ENCODE data around the gene ZNF586. TPM values are rescaled to one million over a fixed set of nuclear protein-coding genes. Genes with fewer than 3 reads are reported as not detected.
"Not testable (repeated sequence)": the region's sequence is repeated elsewhere in the genome, so short reads cannot be mapped to it uniquely, and the experiment has no call there.

ZNF586 gene
- total RNA-seq, 1 donor from 2014 or later = 13.6 TPM

GRCh38 chr19:57803594-57804325 lies 34.3 kb downstream of the ZNF586 start:
- no peaks in the 10 kb centered on the region for H3K27me3 Mint-ChIP-seq (ENCODE audit: insufficient read depth)

GRCh38 chr19:57807541-57807940 lies 38.1 kb downstream of the ZNF586 start:
- H3K36me3 Mint-ChIP-seq (ENCODE audit: low read depth) = peaks cover 54% of the 10 kb centered on the region
- no peak overlapping the region for H3K27ac Mint-ChIP-seq
- no peak for DNase-seq (ENCODE audit: low spot score)
- H3K27me3 Mint-ChIP-seq (ENCODE audit: insufficient read depth) = no peaks in the 10 kb centered on the region
- H3K4me1 Mint-ChIP-seq (ENCODE audit: low read depth) = peaks cover 23% of the 10 kb centered on the region
- no peak overlapping the region for H3K4me3 Mint-ChIP-seq
- intact Hi-C loops (cut with micrococcal nuclease) = no loop called here
- H3K9me3 Mint-ChIP-seq = peaks cover 4% of the 10 kb centered on the region

More at GRCh38 chr19:57803594-57804325, 34.3 kb downstream of the ZNF586 start:
- Mint-ChIP-seq H3K9me3 (peaks cover 13% of the 10 kb centered on the region), H3K27ac (peak overlapping the region; percentile 52), H3K36me3 (ENCODE audit: low read depth) (peaks cover 46% of the 10 kb centered on the region), H3K4me3 (peak overlapping the region; percentile 76), H3K4me1 (ENCODE audit: low read depth) (peaks cover 23% of the 10 kb centered on the region)
- intact Hi-C loops (cut with micrococcal nuclease) = no loop called here
- DNase-seq (ENCODE audit: low spot score) = no peak

GRCh38 chr19:57810410-57811295 lies 41.2 kb downstream of the ZNF586 start:
- H3K9me3 Mint-ChIP-seq; DNase-seq (ENCODE audit: low spot score); H3K4me3 Mint-ChIP-seq; H3K27me3 Mint-ChIP-seq (ENCODE audit: insufficient read depth); H3K27ac Mint-ChIP-seq: not testable (repeated sequence)
- Mint-ChIP-seq H3K4me1 (ENCODE audit: low read depth) (peaks cover 31% of the 10 kb centered on the region), H3K36me3 (ENCODE audit: low read depth) (peaks cover 47% of the 10 kb centered on the region)
- intact Hi-C loops (cut with micrococcal nuclease) = loop anchor here (10.0 kb wide), 3 partner anchors 514 to 1496 kb away; partner anchors contain the start of genes RPS5, ZNF837, ZSCAN22 and ZSCAN5A

GRCh38 chr19:57812226-57812625 lies 42.8 kb downstream of the ZNF586 start:
- Mint-ChIP-seq H3K4me3 (peak overlapping the region; percentile 69), H3K27me3 (ENCODE audit: insufficient read depth) (no peaks in the 10 kb centered on the region), H3K27ac (peak overlapping the region; percentile 79), H3K9me3 (no peaks in the 10 kb centered on the region), H3K36me3 (ENCODE audit: low read depth) (peaks cover 39% of the 10 kb centered on the region), H3K4me1 (ENCODE audit: low read depth) (peaks cover 31% of the 10 kb centered on the region)
- intact Hi-C loops (cut with micrococcal nuclease) = loop anchor here (10.0 kb wide), 3 partner anchors 513 to 1497 kb away; partner anchors contain the start of genes RPS5, ZNF837, ZSCAN22 and ZSCAN5A
- DNase-seq (ENCODE audit: low spot score) = no peak

GRCh38 chr19:57812975-57813820 lies 43.7 kb downstream of the ZNF586 start:
- peaks cover 31% of the 10 kb centered on the region for H3K4me1 Mint-ChIP-seq (ENCODE audit: low read depth)
- H3K9me3 Mint-ChIP-seq; DNase-seq (ENCODE audit: low spot score); H3K27me3 Mint-ChIP-seq (ENCODE audit: insufficient read depth): not testable (repeated sequence)
- peak overlapping the region; percentile 97 for H3K4me3 Mint-ChIP-seq
- peaks cover 32% of the 10 kb centered on the region for H3K36me3 Mint-ChIP-seq (ENCODE audit: low read depth)
- peak overlapping the region; percentile 79 for H3K27ac Mint-ChIP-seq
- intact Hi-C loops (cut with micrococcal nuclease) = loop anchor here (10.0 kb wide), 3 partner anchors 512 to 1498 kb away; partner anchors contain the start of genes RPS5, ZNF837, ZSCAN22 and ZSCAN5A

- Mint-ChIP-seq H3K4me3 (peak overlapping the region; percentile 97), H3K27me3 (ENCODE audit: insufficient read depth) (no peaks in the 10 kb centered on the region), H3K36me3 (ENCODE audit: low read depth) (peaks cover 27% of the 10 kb centered on the region), H3K27ac (peak overlapping the region; percentile 95), H3K4me1 (ENCODE audit: low read depth) (peaks cover 37% of the 10 kb centered on the region), H3K9me3 (no peaks in the 10 kb centered on the region)
- intact Hi-C loops (cut with micrococcal nuclease) = loop anchor here (1.0 to 10.0 kb wide), 9 partner anchors 35 to 1499 kb away; partner anchors contain the start of genes RPS5, ZNF17, ZNF584 and ZNF586
- no peak for DNase-seq (ENCODE audit: low spot score)
These were observed 44.5 kb downstream of the ZNF586 start for GRCh38 chr19:57813919-57814504.

- peaks cover 37% of the 10 kb centered on the region for H3K4me1 Mint-ChIP-seq (ENCODE audit: low read depth)
- no peaks in the 10 kb centered on the region for H3K9me3 Mint-ChIP-seq
- H3K4me3 Mint-ChIP-seq = peak within 1 kb of the TSS; percentile 97
- no peaks in the 10 kb centered on the region for H3K27me3 Mint-ChIP-seq (ENCODE audit: insufficient read depth)
- intact Hi-C loops (cut with micrococcal nuclease) = loop anchor here (1.0 to 10.0 kb wide), 9 partner anchors 35 to 1500 kb away; partner anchors contain the start of genes RPS5, ZNF17, ZNF584 and ZNF586
- peak; percentile 74 for DNase-seq (ENCODE audit: low spot score)
- H3K36me3 Mint-ChIP-seq (ENCODE audit: low read depth) = peaks cover 22% of the 10 kb centered on the region
- H3K27ac Mint-ChIP-seq = peak within 1 kb of the TSS; percentile 95
These were observed 45.2 kb downstream of the ZNF586 start, which contains the start of gene ZNF552 for GRCh38 chr19:57814505-57815246. Gene ZNF552 (minus strand): TSS chr19:57814913. CDS start chr19:57814743, 170 bp downstream.

- H3K27me3 Mint-ChIP-seq (ENCODE audit: insufficient read depth) = no peaks in the 10 kb centered on the region
- no peaks in the 10 kb centered on the region for H3K9me3 Mint-ChIP-seq
- peak overlapping the region; percentile 95 for H3K27ac Mint-ChIP-seq
- no peak for DNase-seq (ENCODE audit: low spot score)
- intact Hi-C loops (cut with micrococcal nuclease) = loop anchor here (2.0 to 10.0 kb wide), 4 partner anchors 509 to 1501 kb away; partner anchors contain the start of genes RPS5, ZNF584, ZNF837 and ZSCAN22
- H3K36me3 Mint-ChIP-seq (ENCODE audit: low read depth) = peaks cover 22% of the 10 kb centered on the region
- H3K4me1 Mint-ChIP-seq (ENCODE audit: low read depth) = peaks cover 44% of the 10 kb centered on the region
- peak overlapping the region; percentile 97 for H3K4me3 Mint-ChIP-seq
These were observed 46.0 kb downstream of the ZNF586 start for GRCh38 chr19:57815247-57816075.

GRCh38 chr19:57816652-57817051 lies 47.2 kb downstream of the ZNF586 start:
- Mint-ChIP-seq H3K36me3 (ENCODE audit: low read depth) (peaks cover 23% of the 10 kb centered on the region), H3K27me3 (ENCODE audit: insufficient read depth) (no peaks in the 10 kb centered on the region), H3K9me3 (no peaks in the 10 kb centered on the region), H3K27ac (no peak overlapping the region), H3K4me3 (no peak overlapping the region), H3K4me1 (ENCODE audit: low read depth) (peaks cover 51% of the 10 kb centered on the region)
- intact Hi-C loops (cut with micrococcal nuclease) = loop anchor here (10.0 kb wide), 3 partner anchors 508 to 1502 kb away; partner anchors contain the start of genes RPS5, ZNF837, ZSCAN22 and ZSCAN5A
- DNase-seq (ENCODE audit: low spot score) = no peak

- intact Hi-C loops (cut with micrococcal nuclease) = loop anchor here (2.0 to 10.0 kb wide), 5 partner anchors 99 to 1503 kb away; partner anchors contain the start of genes RPS5, ZNF416, ZNF417 and ZNF837
- Mint-ChIP-seq H3K27ac (no peak overlapping the region), H3K27me3 (ENCODE audit: insufficient read depth) (no peaks in the 10 kb centered on the region)
These were observed 48.5 kb downstream of the ZNF586 start for GRCh38 chr19:57817976-57818375.

More at GRCh38 chr19:57817976-57818375, 48.5 kb downstream of the ZNF586 start:
- Mint-ChIP-seq H3K9me3 (no peaks in the 10 kb centered on the region), H3K4me1 (ENCODE audit: low read depth) (peaks cover 47% of the 10 kb centered on the region), H3K4me3 (no peak overlapping the region), H3K36me3 (ENCODE audit: low read depth) (peaks cover 27% of the 10 kb centered on the region)
- DNase-seq (ENCODE audit: low spot score) = no peak

Data from activated T-helper 1 cell treated with anti-CD3 and anti-CD28 coated beads, Interleukin-12 subunit alpha, Interleukin-12 subunit beta, Interleukin-2, Interleukin-4 antibody, amounts not matched to agents 30 ng/mL and 10 ng/mL and 1 ng/mL, durations not matched to agents 14 hours and 24 hours and 36 hours (primary cell).